GM18909 (cell line): ENCODE data around the gene SMIM41.

Source experiments
- ATAC-seq: cut with Tn5 transposase; IDR thresholded peaks from one replicate; pipeline ENCODE4 v1.9.1; 2021; ENCODE audit warnings: mild to moderate bottlenecking; ENCODE audit not compliant: unreplicated experiment, poor library complexity

SMIM41 gene

DNA sequence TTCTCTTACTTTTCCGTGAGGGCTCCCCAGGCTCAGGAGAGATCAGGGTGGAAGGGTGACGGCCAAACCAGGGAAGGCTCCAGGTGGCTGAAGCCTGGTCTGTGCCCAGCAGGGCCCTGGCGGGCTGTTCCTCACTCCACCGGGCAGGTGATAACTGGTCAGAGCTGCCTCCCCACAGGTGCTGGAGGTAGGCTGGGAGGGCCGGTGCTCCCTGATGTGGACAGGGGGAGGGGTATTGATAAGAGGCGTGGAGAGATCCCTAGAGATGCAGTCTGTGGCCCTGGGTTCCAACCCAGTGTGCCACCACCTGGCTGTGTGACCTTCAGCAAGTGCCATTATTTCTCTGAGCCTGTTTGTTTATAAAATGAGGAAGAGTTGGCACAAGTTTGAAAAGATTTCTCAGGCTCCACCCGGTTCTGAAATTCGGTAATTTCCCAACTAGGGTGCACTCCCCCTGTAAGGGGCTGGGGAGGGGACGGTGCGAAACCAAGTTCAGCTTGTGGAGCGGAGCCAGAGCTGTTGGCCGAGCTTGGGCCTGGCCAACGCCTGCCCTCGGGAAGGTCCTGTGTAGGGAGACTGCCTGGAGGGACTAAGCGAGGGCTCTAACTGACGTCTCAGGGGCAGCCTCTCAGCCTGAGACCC, 29.3 kb upstream of the SMIM41 start:
- ATAC-seq, result no peak

DNA sequence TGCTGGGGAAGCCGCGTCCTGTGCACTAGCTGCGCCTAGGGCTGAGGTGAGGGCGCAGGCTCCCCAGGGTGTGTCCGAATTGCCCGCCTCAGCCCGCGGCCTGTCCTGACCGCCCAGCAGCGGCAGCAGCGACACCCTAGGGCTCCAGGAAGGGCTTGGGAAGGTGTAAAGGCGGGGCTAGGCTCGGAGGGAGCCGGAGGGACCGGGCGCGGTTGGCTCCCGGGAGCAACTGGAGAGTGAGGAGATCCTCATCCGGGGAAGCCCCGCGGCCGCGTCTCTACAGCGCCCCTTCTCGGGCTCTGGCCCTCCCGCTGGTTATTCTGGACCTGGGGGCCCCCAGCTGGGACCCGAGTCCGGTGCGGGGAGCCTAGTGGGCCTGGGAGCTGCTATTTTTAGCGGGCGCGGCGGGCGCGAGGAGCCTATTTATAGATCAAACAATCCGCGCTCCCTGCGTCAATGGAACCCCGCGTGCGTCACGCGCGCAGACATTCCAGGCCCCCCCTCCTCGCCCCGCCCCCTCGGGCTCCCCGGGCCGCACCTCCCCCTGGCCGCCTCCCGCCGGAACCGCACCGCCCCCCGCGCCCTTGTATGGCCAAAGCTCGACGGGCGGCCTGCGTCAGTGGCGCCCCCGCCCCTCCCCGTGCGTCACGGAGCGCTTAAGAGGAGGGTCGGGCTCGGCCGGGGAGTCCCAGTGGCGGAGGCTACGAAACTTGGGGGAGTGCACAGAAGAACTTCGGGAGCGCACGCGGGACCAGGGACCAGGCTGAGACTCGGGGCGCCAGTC, 28.6 kb upstream of the SMIM41 start, which contains the start of gene NR4A1:
NR4A1 (plus strand) TSS at position 685 of the 784 bp plus-strand sequence. CDS start 2,887 bp downstream, outside the sequence.
- peak; percentile 74 for ATAC-seq

DNA sequence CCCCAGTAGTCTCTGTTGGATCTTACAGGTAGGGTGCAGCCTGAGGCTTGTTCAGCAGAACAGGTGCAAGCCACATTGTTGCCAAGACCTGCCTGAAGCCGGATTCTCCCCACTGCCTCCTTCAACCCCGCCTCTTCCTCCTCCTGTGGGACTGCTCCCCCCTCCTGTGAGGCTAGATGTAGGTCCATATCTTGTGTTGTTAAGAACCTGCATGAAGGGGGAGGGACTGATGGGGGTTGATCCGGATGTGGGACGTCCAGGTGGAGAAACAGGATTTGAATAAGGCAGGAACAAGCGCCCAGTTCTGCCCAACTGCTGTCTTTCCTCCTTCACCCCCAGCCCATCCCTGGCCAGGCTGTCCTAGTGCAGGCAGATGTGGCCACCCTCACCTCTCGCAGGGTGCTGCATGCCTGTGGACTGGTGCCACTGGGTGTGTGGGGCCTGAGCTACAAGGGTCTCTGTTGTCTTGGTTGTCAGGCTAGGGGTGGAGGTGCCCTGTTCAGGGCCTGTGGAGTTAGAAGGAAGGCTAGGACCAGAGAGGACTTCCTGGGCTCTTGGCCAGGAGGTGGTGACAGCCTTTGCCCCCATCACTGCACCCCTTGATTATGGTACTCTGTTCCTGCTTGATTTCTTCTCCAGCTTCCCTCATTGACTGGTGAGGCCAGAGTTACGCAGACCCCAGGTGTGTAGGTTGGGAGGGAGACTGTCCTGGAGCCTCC, 26.9 kb upstream of the SMIM41 start:
- no peak for ATAC-seq

- ATAC-seq, result no peak
Measured at GRCh38 chr12:52053536-52054209, 25.8 kb upstream of the SMIM41 start.

GRCh38 chr12:52054231-52054832, 25.2 kb upstream of the SMIM41 start:
- no peak for ATAC-seq

DNA sequence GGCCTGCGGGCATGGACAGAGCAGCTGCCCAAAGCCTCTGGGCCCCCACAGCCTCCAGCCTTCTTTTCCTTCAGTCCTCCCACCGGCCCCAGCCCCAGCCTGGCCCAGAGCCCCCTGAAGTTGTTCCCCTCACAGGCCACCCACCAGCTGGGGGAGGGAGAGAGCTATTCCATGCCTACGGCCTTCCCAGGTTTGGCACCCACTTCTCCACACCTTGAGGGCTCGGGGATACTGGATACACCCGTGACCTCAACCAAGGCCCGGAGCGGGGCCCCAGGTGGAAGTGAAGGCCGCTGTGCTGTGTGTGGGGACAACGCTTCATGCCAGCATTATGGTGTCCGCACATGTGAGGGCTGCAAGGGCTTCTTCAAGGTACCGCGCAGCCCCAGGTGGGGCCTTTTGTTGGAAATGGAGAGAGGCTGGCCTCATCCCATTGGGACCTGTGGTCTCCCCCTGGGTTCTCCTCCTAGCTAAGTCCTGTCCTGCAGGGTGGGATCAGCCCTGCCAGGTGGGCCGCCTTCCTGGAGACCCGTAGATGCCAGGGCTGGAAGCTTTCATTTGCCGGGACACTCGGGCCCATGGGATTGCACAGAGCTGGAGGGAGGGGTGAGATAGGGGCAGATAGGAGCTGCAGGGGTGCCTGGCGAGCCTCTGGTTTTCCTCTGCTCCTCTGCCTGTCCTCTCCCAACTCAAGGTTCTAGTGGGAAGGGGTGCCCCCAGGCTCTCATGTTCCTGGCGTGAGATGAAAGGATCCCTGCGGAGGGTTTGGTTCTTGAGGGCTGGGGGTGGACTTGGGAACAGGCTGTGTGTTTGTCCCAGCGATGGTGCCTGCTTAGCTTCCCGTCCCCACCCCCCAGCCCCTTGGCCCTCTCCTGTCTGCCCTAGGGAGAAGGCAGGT, 24.4 kb upstream of the SMIM41 start:
- no peak for ATAC-seq

- ATAC-seq, result no peak
Measured at GRCh38 chr12:52055731-52056711, 23.5 kb upstream of the SMIM41 start.

GRCh38 chr12:52056801-52057637, 22.5 kb upstream of the SMIM41 start:
- ATAC-seq, result no peak

DNA sequence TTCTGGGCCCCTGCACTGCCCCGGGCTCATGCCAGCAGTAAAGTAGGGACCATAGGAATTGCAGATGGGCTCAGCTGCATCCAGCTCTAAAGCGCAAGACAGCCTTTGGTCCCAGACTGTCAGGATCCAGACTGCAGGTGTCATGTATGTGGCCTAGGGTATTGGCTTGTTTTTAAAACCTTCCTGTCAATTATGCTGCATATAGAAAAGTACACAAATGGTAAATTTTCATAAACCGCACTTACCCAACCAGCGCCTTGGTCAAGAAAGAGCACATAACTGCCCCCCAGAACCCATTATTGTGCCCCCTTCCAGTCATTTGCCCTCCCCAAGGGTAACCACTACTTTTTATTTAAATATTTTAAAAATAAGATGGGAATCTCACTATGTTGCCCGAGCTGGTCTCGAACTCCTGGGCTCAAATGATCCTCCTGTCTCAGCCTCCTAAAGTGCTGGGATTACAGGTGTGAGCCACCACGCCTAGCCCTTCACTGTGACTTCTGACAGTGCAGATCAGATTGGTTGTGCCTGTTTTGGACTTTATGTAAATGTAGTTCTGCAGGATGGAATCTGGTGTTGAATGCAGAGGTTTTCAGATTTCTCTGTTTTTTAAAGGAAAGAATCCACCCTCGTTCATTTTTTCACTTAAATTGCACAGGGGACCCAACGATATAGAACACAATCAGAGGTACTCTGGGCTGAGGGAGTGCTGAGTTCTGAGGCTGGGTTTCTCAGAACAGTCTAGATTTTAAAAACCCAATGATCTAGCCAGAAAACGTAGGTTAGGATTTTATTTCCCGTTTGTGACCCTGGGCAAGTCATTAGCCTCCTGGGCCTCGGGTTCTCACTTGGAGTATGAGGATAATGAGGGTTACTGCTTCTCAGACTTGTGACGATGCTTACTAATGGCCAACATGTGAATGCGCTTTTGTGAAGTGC, 21.6 kb upstream of the SMIM41 start:
- ATAC-seq, result no peak

DNA sequence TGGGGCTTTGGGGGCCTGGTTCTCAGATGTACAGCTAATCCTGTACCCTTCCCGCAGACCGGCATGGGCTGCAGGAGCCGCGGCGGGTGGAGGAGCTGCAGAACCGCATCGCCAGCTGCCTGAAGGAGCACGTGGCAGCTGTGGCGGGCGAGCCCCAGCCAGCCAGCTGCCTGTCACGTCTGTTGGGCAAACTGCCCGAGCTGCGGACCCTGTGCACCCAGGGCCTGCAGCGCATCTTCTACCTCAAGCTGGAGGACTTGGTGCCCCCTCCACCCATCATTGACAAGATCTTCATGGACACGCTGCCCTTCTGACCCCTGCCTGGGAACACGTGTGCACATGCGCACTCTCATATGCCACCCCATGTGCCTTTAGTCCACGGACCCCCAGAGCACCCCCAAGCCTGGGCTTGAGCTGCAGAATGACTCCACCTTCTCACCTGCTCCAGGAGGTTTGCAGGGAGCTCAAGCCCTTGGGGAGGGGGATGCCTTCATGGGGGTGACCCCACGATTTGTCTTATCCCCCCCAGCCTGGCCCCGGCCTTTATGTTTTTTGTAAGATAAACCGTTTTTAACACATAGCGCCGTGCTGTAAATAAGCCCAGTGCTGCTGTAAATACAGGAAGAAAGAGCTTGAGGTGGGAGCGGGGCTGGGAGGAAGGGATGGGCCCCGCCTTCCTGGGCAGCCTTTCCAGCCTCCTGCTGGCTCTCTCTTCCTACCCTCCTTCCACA, 20.7 kb upstream of the SMIM41 start:
- no peak for ATAC-seq

DNA sequence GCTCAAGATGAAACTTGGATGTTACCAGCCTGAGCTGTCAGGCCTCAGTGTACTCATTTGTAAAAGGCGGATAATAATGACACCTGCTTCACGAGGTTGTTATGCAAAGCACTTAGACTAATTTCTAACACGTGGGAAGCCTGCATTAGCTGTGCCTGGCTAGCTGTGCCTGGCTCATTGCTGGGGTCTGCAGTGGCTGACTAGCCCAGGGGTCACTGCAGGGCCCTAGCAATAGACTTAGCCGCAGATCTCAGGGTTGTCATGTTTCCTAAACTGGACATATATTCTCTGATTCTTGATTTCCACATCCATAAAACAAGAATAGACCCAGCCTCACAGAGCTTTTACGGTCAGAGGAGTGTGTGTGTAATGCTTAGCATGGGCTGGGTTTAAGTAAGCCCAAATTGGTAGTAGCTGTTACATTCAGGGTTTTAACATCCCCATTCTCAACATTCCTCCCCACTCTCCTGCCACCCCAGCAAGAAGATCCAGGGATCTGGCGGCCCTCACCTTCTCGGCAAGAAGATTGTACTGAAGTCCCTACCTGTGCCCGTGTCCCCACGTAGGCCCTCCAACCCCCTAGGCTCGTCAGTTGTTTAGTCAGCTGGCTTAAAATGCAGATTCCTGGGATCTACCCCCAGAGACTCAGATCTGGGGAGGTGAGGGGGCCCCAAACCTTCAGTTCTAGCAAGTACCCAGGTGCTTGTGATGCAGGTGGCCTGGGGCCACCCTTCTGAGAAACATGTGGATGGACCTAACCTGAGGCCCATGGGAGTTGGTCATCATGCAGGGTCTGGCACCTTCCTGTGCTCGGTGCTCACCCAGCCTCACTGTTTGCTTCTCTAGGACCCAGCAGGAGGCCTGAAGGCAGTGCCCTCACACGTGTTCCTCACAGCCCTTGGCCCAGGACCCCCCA, 19.7 kb upstream of the SMIM41 start:
- ATAC-seq, result no peak

GRCh38 chr12:52060498-52061177, 18.9 kb upstream of the SMIM41 start:
- no peak for ATAC-seq

DNA sequence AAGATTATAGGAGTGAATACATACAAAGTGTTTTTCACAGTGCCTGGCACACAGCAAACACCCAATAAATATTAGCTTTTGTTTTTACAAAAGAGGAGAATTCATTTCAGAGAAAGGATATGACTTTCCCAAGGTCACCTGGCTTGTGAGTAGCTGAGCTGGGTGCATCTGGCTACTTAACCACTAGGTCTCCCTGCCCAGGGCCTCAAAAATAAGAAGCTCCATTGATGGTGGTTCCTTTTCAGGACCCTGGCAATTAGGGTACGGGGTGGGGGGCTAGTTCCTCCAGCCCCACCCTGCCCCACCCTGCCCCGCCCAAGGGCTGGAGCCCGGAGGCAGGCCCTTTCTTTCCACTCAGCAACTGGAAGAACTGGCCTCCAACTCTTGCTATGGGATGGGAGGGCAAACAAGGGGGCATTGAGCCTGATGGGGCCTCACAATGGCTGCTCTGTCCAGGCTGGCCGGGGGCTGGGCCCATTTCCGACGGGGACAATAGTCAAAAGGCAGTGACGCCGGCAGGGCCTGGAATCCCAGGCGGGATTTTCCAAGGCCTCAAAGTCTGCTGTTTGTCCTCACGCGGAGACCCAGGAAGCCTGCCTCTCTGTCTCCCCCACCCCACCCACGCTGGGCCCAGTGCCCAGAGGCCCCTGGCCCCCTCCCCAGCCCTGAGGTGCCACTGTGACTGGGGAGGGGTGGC, 17.9 kb upstream of the SMIM41 start:
- no peak for ATAC-seq
